ENCODE results near the gene HMGN2. TPM values are rescaled to one million over a fixed set of nuclear protein-coding genes. Genes with fewer than 3 reads are reported as not detected.
A peak's percentile ranks its signal among the peaks of the same experiment; 100 is the strongest.

HMGN2 gene
- total RNA-seq: 162 TPM
- long read RNA-seq, transcript HMGN2-201 (6 exons, 1,191 nt): major isoform, 281 of 308 reads
- long read RNA-seq, partial matches to known transcripts: 11 of 308 reads
- long read RNA-seq, other reads (novel, unspliced or antisense): 13 of 308 reads

GRCh38 chr1:26472320-26472900 lies at the start of gene HMGN2:
TSS of gene HMGN2 (plus strand) at chr1:26472440. CDS start at chr1:26472613, 173 bp downstream.
- peak; percentile 96 for DNase-seq (ENCODE audit: low spot score)
- intact Hi-C loops (cut with DNase I): loop anchor here (2.0 kb wide), 2 partner anchors 28 to 40 kb away; partner anchors contain the start of gene DHDDS

GRCh38 chr1:26429721-26430120 lies 42.5 kb upstream of the HMGN2 start:
- intact Hi-C loops (cut with DNase I): no loop called here
- DNase-seq (ENCODE audit: low spot score): no peak

- intact Hi-C loops (cut with DNase I): loop anchor here (2.0 kb wide), 2 partner anchors 41 to 69 kb away; partner anchors contain the start of gene HMGN2
- peak; percentile 98 for DNase-seq (ENCODE audit: low spot score)
Observed at GRCh38 chr1:26431979-26432695, 40.1 kb upstream of the HMGN2 start, which contains the start of gene DHDDS. TSS of gene DHDDS (plus strand) at chr1:26432321. CDS start at chr1:26432946, 625 bp downstream.

GRCh38 chr1:26432793-26433192 lies 39.4 kb upstream of the HMGN2 start:
- intact Hi-C loops (cut with DNase I): loop anchor here (2.0 kb wide), 2 partner anchors 40 to 68 kb away; partner anchors contain the start of gene HMGN2
- no peak for DNase-seq (ENCODE audit: low spot score)

DNA sequence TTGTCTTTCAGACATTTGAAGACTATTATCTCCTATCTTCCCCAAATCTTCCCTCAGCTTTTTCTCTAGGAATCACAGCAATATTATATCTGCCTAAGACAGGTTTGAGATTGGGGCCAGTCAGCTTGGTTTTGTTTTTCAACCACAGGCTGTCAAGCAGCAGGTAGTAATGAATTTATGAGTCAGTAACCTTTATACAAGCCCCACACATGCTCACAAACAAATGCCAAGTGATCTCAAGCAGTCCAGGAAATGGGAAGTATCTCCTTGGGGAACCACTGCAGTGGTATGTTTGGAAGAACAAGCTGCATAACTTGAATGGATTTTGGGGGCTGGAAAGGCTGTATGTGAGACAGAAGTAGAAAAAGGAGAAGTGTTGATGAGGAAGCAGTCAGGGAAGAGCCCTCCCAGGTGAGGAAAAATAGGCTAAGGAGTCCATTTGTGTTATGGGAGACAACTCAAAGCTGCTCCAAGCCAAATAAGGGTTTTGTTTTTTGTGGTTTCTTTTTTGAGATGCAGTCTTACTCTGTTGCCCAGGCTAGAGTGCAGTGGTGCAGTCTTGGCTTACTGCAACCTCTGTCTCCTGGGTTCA lies 38.0 kb upstream of the HMGN2 start:
- no peak for DNase-seq (ENCODE audit: low spot score)
- intact Hi-C loops (cut with DNase I): no loop called here

DNA sequence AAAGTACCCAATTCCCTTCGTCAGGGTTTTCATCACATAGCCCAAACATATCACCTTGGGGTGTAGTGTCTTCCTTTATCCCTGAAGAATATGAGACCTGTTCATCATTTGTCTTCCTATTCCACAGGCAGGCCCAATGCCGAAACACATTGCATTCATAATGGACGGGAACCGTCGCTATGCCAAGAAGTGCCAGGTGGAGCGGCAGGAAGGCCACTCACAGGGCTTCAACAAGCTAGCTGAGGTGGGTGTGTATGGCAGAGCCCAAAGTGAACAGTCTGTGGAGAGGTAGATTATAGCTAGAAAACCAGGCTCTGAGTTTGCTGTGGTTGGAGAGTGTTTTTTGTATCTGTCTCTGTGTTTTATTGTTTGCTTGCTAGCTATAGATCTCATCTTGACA lies 34.2 kb upstream of the HMGN2 start:
- intact Hi-C loops (cut with DNase I): no loop called here
- no peak for DNase-seq (ENCODE audit: low spot score)

GRCh38 chr1:26440259-26440658 lies 32.0 kb upstream of the HMGN2 start:
- intact Hi-C loops (cut with DNase I): no loop called here

GRCh38 chr1:26449868-26450267 lies 22.4 kb upstream of the HMGN2 start:
- intact Hi-C loops (cut with DNase I): no loop called here
- no peak for DNase-seq (ENCODE audit: low spot score)

More at GRCh38 chr1:26440259-26440658, 32.0 kb upstream of the HMGN2 start:
- DNase-seq (ENCODE audit: low spot score): no peak

GRCh38 chr1:26450908-26451307 lies 21.3 kb upstream of the HMGN2 start:
- no peak for DNase-seq (ENCODE audit: low spot score)
- intact Hi-C loops (cut with DNase I): no loop called here

- intact Hi-C loops (cut with DNase I): no loop called here
- no peak for DNase-seq (ENCODE audit: low spot score)
Observed at GRCh38 chr1:26452459-26453183, 19.6 kb upstream of the HMGN2 start.

DNA sequence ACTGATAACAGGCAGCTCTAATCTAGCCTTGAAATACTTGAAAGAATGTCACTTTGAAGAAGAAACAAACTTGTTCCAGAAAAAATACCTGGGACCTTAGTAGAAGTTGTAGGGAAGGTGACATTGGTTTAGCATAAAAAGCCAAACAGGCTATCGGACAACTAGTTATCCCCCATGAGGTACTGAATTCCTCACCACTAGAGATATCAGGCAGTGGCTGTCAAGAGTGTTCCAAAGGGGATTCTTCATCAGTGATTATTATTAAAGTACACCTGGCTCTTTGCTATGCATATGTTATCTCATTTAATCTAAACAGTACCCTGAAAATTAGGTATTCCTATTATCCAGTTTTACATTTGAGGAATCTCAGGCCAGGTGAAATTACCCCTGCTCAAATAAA lies 13.1 kb upstream of the HMGN2 start:
- DNase-seq (ENCODE audit: low spot score): no peak
- intact Hi-C loops (cut with DNase I): no loop called here

DNA sequence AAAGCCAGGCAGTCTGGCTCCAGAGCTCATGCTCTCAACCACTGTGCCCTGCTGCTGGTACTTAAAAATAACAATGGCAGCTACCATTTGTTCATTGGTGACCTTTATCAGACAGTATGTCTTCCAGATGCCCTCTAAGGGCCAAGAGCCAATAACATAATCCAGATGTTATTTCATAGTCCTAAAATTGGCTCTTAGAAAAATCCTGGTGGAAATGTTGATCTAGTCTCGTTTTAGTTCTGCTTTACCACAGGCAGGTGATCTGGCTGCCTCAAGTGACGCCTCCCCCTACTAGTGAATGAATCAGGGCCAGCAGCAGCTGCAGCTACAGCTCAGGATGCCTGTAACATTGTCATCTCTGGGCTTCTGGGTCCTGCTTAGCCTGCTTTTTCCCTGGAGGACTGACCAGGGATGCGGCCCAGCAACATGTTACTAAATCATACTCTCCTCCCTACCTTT lies 12.6 kb upstream of the HMGN2 start:
- DNase-seq (ENCODE audit: low spot score): no peak
- intact Hi-C loops (cut with DNase I): no loop called here

DNA sequence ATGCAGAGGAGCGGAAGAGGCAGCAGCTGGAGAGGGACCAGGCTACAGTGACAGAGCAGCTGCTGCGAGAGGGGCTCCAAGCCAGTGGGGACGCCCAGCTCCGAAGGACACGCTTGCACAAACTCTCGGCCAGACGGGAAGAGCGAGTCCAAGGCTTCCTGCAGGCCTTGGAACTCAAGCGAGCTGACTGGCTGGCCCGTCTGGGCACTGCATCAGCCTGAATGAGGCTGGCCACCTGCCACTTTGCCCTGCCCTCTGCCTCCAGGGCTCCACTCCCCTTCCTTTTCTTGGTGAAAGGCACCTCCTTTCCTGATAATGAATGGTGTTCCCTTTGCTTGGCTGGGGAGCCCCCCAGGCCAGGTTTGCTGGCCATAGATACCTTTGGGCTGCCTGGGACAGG lies 3.3 kb upstream of the HMGN2 start:
- intact Hi-C loops (cut with DNase I): no loop called here
- no peak for DNase-seq (ENCODE audit: low spot score)

GRCh38 chr1:26469558-26469957 lies 2.7 kb upstream of the HMGN2 start:
- intact Hi-C loops (cut with DNase I): no loop called here
- DNase-seq (ENCODE audit: low spot score): no peak

- no peak for DNase-seq (ENCODE audit: low spot score)
- intact Hi-C loops (cut with DNase I): no loop called here
Observed at GRCh38 chr1:26470878-26471497, 1.3 kb upstream of the HMGN2 start.

DNA sequence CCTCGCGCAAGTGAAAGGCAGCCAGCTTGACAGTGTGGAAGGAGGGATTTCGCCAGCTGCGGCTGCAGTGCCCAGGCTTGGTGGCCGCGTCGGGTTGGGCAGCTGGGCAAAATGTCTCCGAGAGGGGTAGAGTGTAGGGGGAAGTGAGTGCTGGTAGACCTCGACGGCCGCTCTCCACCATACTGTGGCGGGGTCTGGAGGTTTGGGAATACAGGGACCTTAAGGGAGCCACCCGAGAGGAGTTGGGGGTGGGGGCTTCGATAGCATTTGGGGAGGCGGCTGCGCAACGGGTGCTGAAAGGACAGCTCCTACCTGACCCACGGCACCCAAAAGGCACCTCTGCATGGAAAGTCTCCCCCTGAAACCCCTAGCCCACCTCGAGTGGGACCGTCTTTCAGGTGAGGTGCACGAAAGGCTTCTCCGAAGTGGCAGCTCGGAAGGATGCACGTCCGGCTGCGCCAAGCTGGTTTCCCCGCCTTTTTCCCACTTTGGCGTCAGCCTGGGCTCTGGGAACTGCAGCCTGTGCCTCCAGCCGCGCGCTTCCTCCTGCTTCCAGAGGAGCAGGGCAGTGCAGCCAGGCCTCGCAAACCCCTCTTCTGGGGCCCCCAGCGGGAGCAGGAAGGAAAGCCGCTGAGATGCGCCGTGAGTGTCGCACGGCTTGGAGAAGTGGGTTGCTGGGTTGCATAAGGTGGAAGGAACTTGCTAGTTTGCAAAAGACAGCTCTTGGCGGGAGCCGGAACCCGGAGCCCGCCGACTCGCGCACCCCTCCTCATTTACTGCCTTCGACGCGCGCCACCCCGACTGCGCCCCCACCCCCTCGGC lies 531 bp upstream of the HMGN2 start:
- peak; percentile 84 for DNase-seq (ENCODE audit: low spot score)
- intact Hi-C loops (cut with DNase I): loop anchor here (2.0 kb wide), 2 partner anchors 29 to 39 kb away; partner anchors contain the start of gene DHDDS

DNA sequence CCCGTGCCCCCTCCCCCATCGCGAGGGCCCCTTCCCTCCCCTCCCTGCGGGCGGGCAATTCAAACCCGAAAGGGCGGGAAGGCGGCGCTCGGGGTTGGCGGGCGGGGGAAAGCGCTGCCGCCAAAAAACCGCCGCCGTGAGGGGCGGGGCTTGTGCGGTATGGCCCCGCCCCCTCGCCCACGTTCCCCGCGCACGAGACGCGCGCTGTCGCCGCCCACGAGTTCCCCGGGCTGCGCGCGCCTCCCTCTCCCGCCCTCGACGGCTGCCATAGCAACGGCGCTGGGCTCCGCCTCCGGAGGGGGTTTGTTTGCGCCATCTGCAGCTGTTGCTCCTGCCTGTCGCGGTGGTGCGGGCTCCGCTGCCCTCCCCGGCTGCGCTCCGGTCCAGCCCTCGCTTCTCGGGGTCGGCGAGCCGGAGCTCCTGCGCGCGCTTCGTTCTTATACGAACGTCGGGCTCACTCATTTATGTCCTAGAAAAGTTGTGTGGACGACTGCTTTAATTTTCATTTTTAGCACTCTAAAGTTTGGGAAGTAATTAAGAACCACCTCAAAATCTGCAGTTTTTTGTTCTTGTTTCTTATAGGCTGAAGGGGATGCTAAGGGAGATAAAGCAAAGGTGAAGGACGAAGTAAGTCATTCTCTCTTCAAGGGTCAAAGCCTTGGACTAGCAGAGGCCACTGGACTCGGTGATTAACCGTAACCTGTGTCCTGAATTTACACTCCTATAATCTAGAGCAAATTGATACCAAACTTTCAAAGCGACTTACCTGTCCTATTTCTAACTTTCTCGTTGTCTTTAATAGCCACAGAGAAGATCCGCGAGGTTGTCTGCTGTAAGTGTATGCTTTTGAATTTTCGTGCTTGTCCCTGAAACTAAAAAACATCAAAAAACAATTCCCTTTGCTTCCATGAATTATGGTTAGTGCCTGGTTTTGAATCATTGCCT lies 933 bp downstream of the HMGN2 start:
- intact Hi-C loops (cut with DNase I): loop anchor here (2.0 kb wide), 2 partner anchors 28 to 40 kb away; partner anchors contain the start of gene DHDDS
- peak; percentile 99 for DNase-seq (ENCODE audit: low spot score)

Measured in cardiac septum (tissue), 1 donor.